HCT116 (cell line): ENCODE results near the gene MED15. TPM values are rescaled to one million over a fixed set of nuclear protein-coding genes. Genes with fewer than 3 reads are reported as not detected.

Experiments used
- ATAC-seq: fragments of 200-7000 bp; cut with Tn5 transposase; 2 replicates; pipeline ENCODE4 v1.9.1; 2020; ENCODE audit warnings: mild to moderate bottlenecking, moderate library complexity
- BruUV-seq: library from RNA; stranded (reverse); fragments of 400-500 nt; replicated peaks from 2 replicates; lab custom pipeline; 2021; lab: Mats Ljungman, UMichigan
- CTCF ChIA-PET: fragments of 300-600 bp; sonication (Branson Sonifier 250); formaldehyde crosslinking; loops from one replicate; lab custom pipeline; 2021; ENCODE audit warnings: antibody characterized with exemption; lab: Charles Lee
- POLR2A ChIA-PET: fragments of 300-600, 350-600 bp; sonication (Branson Sonifier 250); formaldehyde crosslinking; loops from one replicate; lab custom pipeline; 2021; ENCODE audit warnings: antibody characterized with exemption; lab: Charles Lee
- RAD21 ChIA-PET, 2 experiments: fragments of 300-600 bp; sonication (Branson Sonifier 250); formaldehyde crosslinking; loops; one replicate each; lab custom pipeline; 2023; ENCODE audit warnings: low total read pairs in 2 of 2; ENCODE audit not compliant: uncharacterized antibody in 2 of 2, unreplicated experiment in 2 of 2, low non-redundant PET in 1 of 2; lab: Charles Lee
- DNase-seq: peaks from one replicate; pipeline ENCODE4 v3.0.0-alpha.2; 2010; ENCODE audit warnings: low read depth, low spot score
- H2AFZ ChIP-seq: fragments of 200-600 bp; shearing (Covaris generic), sonication (generic); 2 replicates; pipeline ENCODE4 v1.6.1; 2017; ENCODE audit warnings: low read depth, mixed run types, mixed read lengths, antibody characterized with exemption, low read length; ENCODE audit not compliant: poor library complexity, severe bottlenecking
- H3K27ac ChIP-seq: 2 replicates; pipeline ENCODE4 v1.5.1; 2012; ENCODE audit warnings: low read depth, low read length
- H3K27me3 ChIP-seq: fragments of 200-600 bp; sonication (generic); 2 replicates; pipeline ENCODE4 v1.6.1; 2016; ENCODE audit warnings: mixed run types, low read length, mixed read lengths; ENCODE audit not compliant: insufficient read depth
- H3K36me3 ChIP-seq, 2 experiments: fragments of 200-500 bp in 1 of 2; fragments of 200-600 bp in 1 of 2; sonication (Bioruptor generic) in 1 of 2; sonication (generic) in 1 of 2; 2 replicates each; pipeline versions ENCODE4 v1.5.1 to v1.6.1; 2014 to 2016; ENCODE audit warnings: low read length in 2 of 2, inconsistent platforms in 1 of 2, mixed read lengths in 1 of 2, mixed run types in 1 of 2; ENCODE audit not compliant: insufficient read depth in 2 of 2, control insufficient read depth in 1 of 2
- H3K4me1 ChIP-seq, 2 experiments: fragments of 200-600 bp in 1 of 2; sonication (generic) in 1 of 2; 2 replicates each; pipeline versions ENCODE4 v1.5.1 to v1.6.1; 2012 to 2017; ENCODE audit warnings: low read length in 2 of 2, inconsistent platforms in 1 of 2, mild to moderate bottlenecking in 1 of 2, mixed read lengths in 1 of 2, mixed run types in 1 of 2, moderate library complexity in 1 of 2; ENCODE audit not compliant: insufficient read depth in 2 of 2, control insufficient read depth in 1 of 2
- H3K4me2 ChIP-seq: fragments of 200-600 bp; sonication (generic); 2 replicates; pipeline ENCODE4 v1.6.1; 2017; ENCODE audit warnings: mixed run types, low read length, mixed read lengths
- H3K4me3 ChIP-seq, 2 experiments: fragments of 200-600 bp in 1 of 2; sonication (generic) in 1 of 2; replicated peaks in 1 of 2; 2 replicates each; pipeline ENCODE4 v1.5.1; 2011 to 2016; ENCODE audit warnings: low read length in 2 of 2, control low read depth in 1 of 2, low read depth in 1 of 2, mild to moderate bottlenecking in 1 of 2, mixed read lengths in 1 of 2, mixed run types in 1 of 2
- H3K79me2 ChIP-seq: fragments of 200-600 bp; sonication (generic); 2 replicates; pipeline ENCODE4 v1.6.1; 2017; ENCODE audit warnings: mild to moderate bottlenecking, mixed run types, low read length, moderate library complexity, mixed read lengths; ENCODE audit not compliant: insufficient read depth
- H3K9ac ChIP-seq: fragments of 200-600 bp; sonication (generic); 2 replicates; pipeline ENCODE4 v1.6.1; 2016; ENCODE audit warnings: low read length, mixed read lengths
- H3K9me2 ChIP-seq: fragments of 200-600 bp; sonication (generic), shearing (Covaris generic); 2 replicates; pipeline ENCODE4 v1.6.1; 2017; ENCODE audit warnings: mixed run types, mild to moderate bottlenecking, moderate library complexity; ENCODE audit not compliant: insufficient read depth
- H3K9me3 ChIP-seq, 2 experiments: fragments of 200-500 bp in 1 of 2; fragments of 200-600 bp in 1 of 2; sonication (Bioruptor generic) in 1 of 2; sonication (generic) in 1 of 2; 2 replicates each; pipeline ENCODE4 v1.6.1; 2014 to 2017; ENCODE audit warnings: low read length in 2 of 2, mixed read lengths in 2 of 2, inconsistent platforms in 1 of 2, low read depth in 1 of 2, mild to moderate bottlenecking in 1 of 2, mixed run types in 1 of 2, moderate library complexity in 1 of 2; ENCODE audit not compliant: control insufficient read depth in 1 of 2, insufficient read depth in 1 of 2
- H4K20me1 ChIP-seq: fragments of 200-600 bp; sonication (generic), shearing (Covaris generic); 2 replicates; pipeline ENCODE4 v1.6.1; 2017; ENCODE audit warnings: mixed run types, mild to moderate bottlenecking, moderate library complexity; ENCODE audit not compliant: insufficient read depth
- CBX3 ChIP-seq: IDR thresholded peaks from 2 replicates; pipeline ENCODE4 v1.6.1; 2012; ENCODE audit warnings: low read depth
- CEBPB ChIP-seq: IDR thresholded peaks from 2 replicates; pipeline ENCODE4 v1.6.1; 2012; ENCODE audit warnings: low read depth
- EGR1 ChIP-seq: IDR thresholded peaks from 2 replicates; pipeline ENCODE4 v1.6.1; 2012; ENCODE audit warnings: low read depth
- EZH2 ChIP-seq: fragments of 200-600 bp; sonication (generic); IDR thresholded peaks from 2 replicates; pipeline ENCODE4 v1.6.1; 2017; ENCODE audit warnings: antibody characterized with exemption, mixed run types
- EZH2phosphoT487 ChIP-seq: fragments of 200-600 bp; IDR thresholded peaks from 2 replicates; pipeline ENCODE4 v1.6.1; 2018; ENCODE audit warnings: antibody characterized with exemption, borderline replicate concordance
- FOSL1 ChIP-seq: IDR thresholded peaks from 2 replicates; pipeline ENCODE4 v1.6.1; 2012; ENCODE audit warnings: low read depth
- JUND ChIP-seq: IDR thresholded peaks from 2 replicates; pipeline ENCODE4 v1.6.1; 2012
- POLR2A ChIP-seq: IDR thresholded peaks from 2 replicates; pipeline ENCODE4 v1.7.0; 2011; ENCODE audit warnings: borderline replicate concordance; ENCODE audit not compliant: insufficient read depth, insufficient read length; ENCODE audit errors: extremely low read depth
- RAD21 ChIP-seq: IDR thresholded peaks from 2 replicates; pipeline ENCODE4 v1.6.1; 2012; ENCODE audit warnings: low read depth, mild to moderate bottlenecking
- SP1 ChIP-seq: IDR thresholded peaks from 2 replicates; pipeline ENCODE4 v1.6.1; 2012; ENCODE audit warnings: low read depth
- YY1 ChIP-seq: IDR thresholded peaks from 2 replicates; pipeline ENCODE4 v1.6.1; 2011; ENCODE audit warnings: low read length, low read depth, moderate library complexity, mild to moderate bottlenecking; ENCODE audit not compliant: insufficient replicate concordance; ENCODE audit errors: extremely low read depth
- ZFX ChIP-seq: fragments of 450-650 bp; IDR thresholded peaks from 2 replicates; pipeline ENCODE4 v1.6.1; 2017
- ZNF274 ChIP-seq: fragments of 200-500 bp; sonication (Bioruptor generic); IDR thresholded peaks from 2 replicates; pipeline ENCODE4 v1.6.1; 2014; ENCODE audit warnings: mild to moderate bottlenecking, low read depth, low read length, inconsistent platforms
- intact Hi-C: fragments of 100-400 bp; cut with micrococcal nuclease; formaldehyde crosslinking; loops from 2 replicates; pipeline ENCODE4 v1.10.0; 2022
- total RNA-seq: library from RNA; stranded (reverse); gene quantifications from one replicate; pipeline ENCODE4 v1.2.1, GENCODE V29; 2021; ENCODE audit not compliant: unreplicated experiment
- TF ChIP-seq, protein P1 (sequence below): IDR thresholded peaks from 2 replicates; pipeline ENCODE4 v1.6.1; 2012

The MED15 gene
- total RNA-seq, 1 experiment from 2014 or later: 81.3 TPM

DNA sequence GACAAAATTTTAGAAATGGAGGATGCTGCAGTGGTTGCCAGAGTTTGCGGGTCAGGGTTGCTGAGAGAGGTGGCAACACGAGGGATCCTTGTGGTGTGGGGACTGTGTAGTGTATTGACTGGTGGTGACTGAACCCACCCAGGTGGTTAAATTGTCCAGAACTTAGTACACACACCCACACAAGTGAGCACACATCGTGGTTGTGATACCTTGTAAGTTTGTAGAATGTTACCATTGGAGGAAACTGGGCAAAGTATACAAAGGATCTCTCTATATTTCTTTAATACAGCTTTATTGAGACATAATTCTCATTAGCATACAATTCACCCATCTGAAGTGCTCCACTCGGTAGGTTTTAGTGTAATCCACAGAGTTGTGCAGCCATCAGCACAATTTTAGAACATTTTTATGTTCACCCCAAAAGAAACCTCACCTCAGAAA is 56.1 kb downstream of the MED15 start:
- Histone ChIP-seq H3K9me2 (no peaks in the 10 kb centered on the region), H3K4me1 (peaks cover 22 to 34% of the 10 kb centered on the region in 2 experiments), H3K27ac (no peak overlapping the region), H2AFZ (no peak overlapping the region), H3K27me3 (no peaks in the 10 kb centered on the region), H3K4me2 (no peak overlapping the region), H3K4me3 (no peak overlapping the region), H4K20me1 (no peaks in the 10 kb centered on the region), H3K9ac (no peak overlapping the region), H3K36me3 (peaks cover 12 to 37% of the 10 kb centered on the region in 2 experiments), H3K79me2 (peaks cover 8% of the 10 kb centered on the region; the same call in 1 of the 2 replicates), H3K9me3 (no peaks in the 10 kb centered on the region)
- no peak for TF ChIP-seq CBX3
- TF ChIP-seq YY1: no peak
- no peak for TF ChIP-seq ZNF274
- TF ChIP-seq FOSL1: no peak
- TF ChIP-seq POLR2A: no peak
- no peak for TF ChIP-seq EZH2phosphoT487
- TF ChIP-seq SP1: no peak
- no peak for TF ChIP-seq ZFX
- TF ChIP-seq CEBPB: no peak
- TF ChIP-seq EZH2: no peak
- TF ChIP-seq, protein P1, sequence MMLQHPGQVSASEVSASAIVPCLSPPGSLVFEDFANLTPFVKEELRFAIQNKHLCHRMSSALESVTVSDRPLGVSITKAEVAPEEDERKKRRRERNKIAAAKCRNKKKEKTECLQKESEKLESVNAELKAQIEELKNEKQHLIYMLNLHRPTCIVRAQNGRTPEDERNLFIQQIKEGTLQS: no peak
- no peak for TF ChIP-seq RAD21
- no peak for TF ChIP-seq EGR1
- no peak for TF ChIP-seq JUND
- DNase-seq: no peak
- no peak for ATAC-seq
- RAD21 ChIA-PET: no interaction called here
- intact Hi-C loops: loop anchor here (5.0 kb wide), 1 partner anchor 134 kb away; no protein-coding TSS in a partner anchor
- CTCF ChIA-PET: interaction anchor here (1.1 to 2.3 kb wide), 4 partner anchors 10 to 145 kb away, joined by 6 to 10 read pairs (median 7); no protein-coding TSS in a partner anchor
- POLR2A ChIA-PET: no interaction called here
- BruUV-seq: no TSS peak
